ENCODE results near the gene ANTXRL.
"Not testable (repeated sequence)": the region's sequence is repeated elsewhere in the genome, so short reads cannot be mapped to it uniquely, and the experiment has no call there.

Gene ANTXRL

GRCh38 chr10:46255210-46255609, 31.6 kb upstream of the ANTXRL start:
- DNase-seq, result not testable (repeated sequence)

GRCh38 chr10:46255801-46256747, 30.7 kb upstream of the ANTXRL start:
- DNase-seq, result no peak

- no peak for DNase-seq
Measured at GRCh38 chr10:46257099-46257498, 29.7 kb upstream of the ANTXRL start.

- not testable (repeated sequence) for DNase-seq
Measured at GRCh38 chr10:46262906-46263560, 23.8 kb upstream of the ANTXRL start.

GRCh38 chr10:46263831-46264268, 22.9 kb upstream of the ANTXRL start:
- DNase-seq, result no peak

GRCh38 chr10:46264336-46264735, 22.5 kb upstream of the ANTXRL start:
- no peak for DNase-seq

GRCh38 chr10:46264737-46265368, 21.9 kb upstream of the ANTXRL start:
- no peak for DNase-seq

GRCh38 chr10:46265566-46266305, 21.1 kb upstream of the ANTXRL start:
- DNase-seq, result not testable (repeated sequence)

- DNase-seq, result no peak
Measured at GRCh38 chr10:46266306-46266985, 20.4 kb upstream of the ANTXRL start.

GRCh38 chr10:46267132-46267985, 19.4 kb upstream of the ANTXRL start:
- no peak for DNase-seq

- DNase-seq, result no peak
Measured at GRCh38 chr10:46268076-46268881, 18.5 kb upstream of the ANTXRL start.

- DNase-seq, result not testable (repeated sequence)
Measured at GRCh38 chr10:46269554-46270053, 17.2 kb upstream of the ANTXRL start.

- no peak for DNase-seq
Measured at GRCh38 chr10:46270086-46270811, 16.5 kb upstream of the ANTXRL start.

GRCh38 chr10:46270963-46271530, 15.8 kb upstream of the ANTXRL start:
- not testable (repeated sequence) for DNase-seq

GRCh38 chr10:46271795-46272499, 14.8 kb upstream of the ANTXRL start:
- DNase-seq, result not testable (repeated sequence)

- no peak for DNase-seq
Measured at GRCh38 chr10:46272863-46273415, 13.9 kb upstream of the ANTXRL start.

GRCh38 chr10:46273506-46274477, 13.0 kb upstream of the ANTXRL start:
- no peak for DNase-seq
